Lung (tissue), 12 donors: ENCODE measurements around the gene TENM4. TPM values are rescaled to one million over a fixed set of nuclear protein-coding genes. Genes with fewer than 3 reads are reported as not detected.

ENCODE experiments used
- ATAC-seq: fragments of 200-7000 bp; cut with Tn5 transposase; one replicate; pipeline ENCODE4 v1.9.1; 2020; ENCODE audit warnings: moderate number of reproducible peaks; ENCODE audit not compliant: insufficient read depth, low FRiP score
- DNase-seq, 3 donors: peaks; one replicate each; pipeline ENCODE4 v3.0.0-alpha.2; 2013 to 2017
- H3K27ac ChIP-seq, 2 donors: one replicate each; pipeline ENCODE4 v1.5.1; 2013; ENCODE audit warnings: mild to moderate bottlenecking in 2 of 2, moderate library complexity in 2 of 2, control low read depth in 1 of 2, inconsistent platforms in 1 of 2, low read depth in 1 of 2, low read length in 1 of 2
- H3K27me3 ChIP-seq, 3 donors: one replicate each; pipeline ENCODE4 v1.5.1; 2013; ENCODE audit warnings: low read length in 2 of 3; ENCODE audit not compliant: control insufficient read depth in 3 of 3, insufficient read depth in 3 of 3
- H3K36me3 ChIP-seq, 4 donors: one replicate each; pipeline ENCODE4 v1.5.1; 2013; ENCODE audit warnings: low read length in 4 of 4, mild to moderate bottlenecking in 1 of 4, moderate library complexity in 1 of 4; ENCODE audit not compliant: control insufficient read depth in 4 of 4, insufficient read depth in 4 of 4
- H3K4me1 ChIP-seq, 5 donors: one replicate each; pipeline ENCODE4 v1.5.1; 2013; ENCODE audit warnings: low read length in 5 of 5, mild to moderate bottlenecking in 2 of 5, moderate library complexity in 1 of 5; ENCODE audit not compliant: control insufficient read depth in 5 of 5, insufficient read depth in 5 of 5
- H3K4me3 ChIP-seq: one replicate; pipeline ENCODE4 v1.5.1; 2013; ENCODE audit warnings: mild to moderate bottlenecking, control low read depth, moderate library complexity
- H3K9ac ChIP-seq, 2 donors: one replicate each; pipeline ENCODE4 v1.5.1; 2013; ENCODE audit warnings: low read length in 2 of 2, control low read depth in 1 of 2; ENCODE audit not compliant: insufficient read depth in 1 of 2
- H3K9me3 ChIP-seq, 4 donors: one replicate each; pipeline ENCODE4 v1.5.1; 2013; ENCODE audit warnings: low read length in 3 of 4, mild to moderate bottlenecking in 1 of 4, moderate library complexity in 1 of 4; ENCODE audit not compliant: control insufficient read depth in 4 of 4, insufficient read depth in 3 of 4
- WGBS, 2 donors: extraction: QIAGEN DNeasy Blood & Tissue Kit; methylation state at CpG; one replicate each; pipeline ENCODE4 v1.1.7; 2013; 5-methylcytosine and 5-hydroxymethylcytosine counted together
- polyA plus RNA-seq, 2 donors: library from polyadenylated mRNA; stranded (reverse); fragments of 200-250 nt; gene quantifications; one replicate each; pipeline ENCODE4 v1.2.1, GENCODE V29; 2013
- total RNA-seq, 2 donors: library from RNA; depleted of rRNA in 1 of 2; stranded (reverse); fragments of >200 nt in 1 of 2; gene quantifications; one replicate each; pipeline ENCODE4 v1.2.1, GENCODE V29; 2014 to 2021
- TF ChIP-seq, protein P1 (sequence below): IDR thresholded peaks from 2 replicates; pipeline ENCODE4 v1.5.1; 2012; ENCODE audit warnings: mild to moderate bottlenecking; ENCODE audit errors: control extremely low read depth, extremely low read depth
- donor health status: control.
- donor health status: control.
- donor health status: Bipolar disorder and iron deficiency.
- donor health status: healthy.
- donor health status: DM: yes; HTN: yes; CAD: no.

The TENM4 gene
- total and polyA plus RNA-seq, 4 donors, result 0.28 to 16.4 (median 3.2) TPM

DNA sequence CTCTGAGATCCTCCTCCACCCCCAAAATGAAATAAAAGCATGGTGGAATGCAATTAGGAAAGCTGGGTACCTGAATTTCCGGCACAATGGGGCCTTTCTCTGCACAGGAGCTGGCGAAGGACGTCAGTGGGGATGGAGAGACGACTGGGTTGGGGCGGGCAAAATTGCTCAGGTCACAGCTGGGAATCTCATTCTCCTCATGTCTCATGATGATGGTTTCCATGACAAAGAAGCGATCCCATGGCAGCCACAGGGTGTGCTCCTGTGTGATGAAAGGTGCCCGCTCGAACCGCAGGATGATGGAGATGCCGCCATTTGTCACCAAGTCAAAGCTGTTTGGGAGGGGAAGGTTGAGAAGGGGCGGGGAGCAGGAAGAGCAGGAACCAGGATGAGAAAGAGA, 708.6 kb downstream of the TENM4 start:
- WGBS, 2 donors, result 90 to 92% methylated on average over 11 of the region's 11 CpGs
- Histone ChIP-seq H3K4me1 (peaks cover 0 to 7% (median 0%) of the 10 kb centered on the region in 5 donors), H3K36me3 (no peaks in the 10 kb centered on the region), H3K4me3 (no peak overlapping the region), H3K27ac (no peak overlapping the region), H3K9ac (no peak overlapping the region), H3K9me3 (no peaks in the 10 kb centered on the region), H3K27me3 (no peaks in the 10 kb centered on the region)
- TF ChIP-seq, protein P1, sequence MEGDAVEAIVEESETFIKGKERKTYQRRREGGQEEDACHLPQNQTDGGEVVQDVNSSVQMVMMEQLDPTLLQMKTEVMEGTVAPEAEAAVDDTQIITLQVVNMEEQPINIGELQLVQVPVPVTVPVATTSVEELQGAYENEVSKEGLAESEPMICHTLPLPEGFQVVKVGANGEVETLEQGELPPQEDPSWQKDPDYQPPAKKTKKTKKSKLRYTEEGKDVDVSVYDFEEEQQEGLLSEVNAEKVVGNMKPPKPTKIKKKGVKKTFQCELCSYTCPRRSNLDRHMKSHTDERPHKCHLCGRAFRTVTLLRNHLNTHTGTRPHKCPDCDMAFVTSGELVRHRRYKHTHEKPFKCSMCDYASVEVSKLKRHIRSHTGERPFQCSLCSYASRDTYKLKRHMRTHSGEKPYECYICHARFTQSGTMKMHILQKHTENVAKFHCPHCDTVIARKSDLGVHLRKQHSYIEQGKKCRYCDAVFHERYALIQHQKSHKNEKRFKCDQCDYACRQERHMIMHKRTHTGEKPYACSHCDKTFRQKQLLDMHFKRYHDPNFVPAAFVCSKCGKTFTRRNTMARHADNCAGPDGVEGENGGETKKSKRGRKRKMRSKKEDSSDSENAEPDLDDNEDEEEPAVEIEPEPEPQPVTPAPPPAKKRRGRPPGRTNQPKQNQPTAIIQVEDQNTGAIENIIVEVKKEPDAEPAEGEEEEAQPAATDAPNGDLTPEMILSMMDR, result no peak
- no peak for DNase-seq
- no peak for ATAC-seq

GRCh38 chr11:78731027-78731426, 709.8 kb downstream of the TENM4 start:
- Histone ChIP-seq H3K9ac (no peak overlapping the region), H3K4me1 (peaks cover 0 to 7% (median 0%) of the 10 kb centered on the region in 5 donors), H3K27ac (no peak overlapping the region), H3K27me3 (no peaks in the 10 kb centered on the region), H3K9me3 (no peaks in the 10 kb centered on the region), H3K4me3 (no peak overlapping the region), H3K36me3 (no peaks in the 10 kb centered on the region)
- DNase-seq (peak in 2 of 3 donors; percentile 22 to 28), ATAC-seq (no peak)
- TF ChIP-seq, protein P1, result no peak
- WGBS, 2 donors, result 57 to 80% methylated on average over 5 of the region's 5 CpGs

DNA sequence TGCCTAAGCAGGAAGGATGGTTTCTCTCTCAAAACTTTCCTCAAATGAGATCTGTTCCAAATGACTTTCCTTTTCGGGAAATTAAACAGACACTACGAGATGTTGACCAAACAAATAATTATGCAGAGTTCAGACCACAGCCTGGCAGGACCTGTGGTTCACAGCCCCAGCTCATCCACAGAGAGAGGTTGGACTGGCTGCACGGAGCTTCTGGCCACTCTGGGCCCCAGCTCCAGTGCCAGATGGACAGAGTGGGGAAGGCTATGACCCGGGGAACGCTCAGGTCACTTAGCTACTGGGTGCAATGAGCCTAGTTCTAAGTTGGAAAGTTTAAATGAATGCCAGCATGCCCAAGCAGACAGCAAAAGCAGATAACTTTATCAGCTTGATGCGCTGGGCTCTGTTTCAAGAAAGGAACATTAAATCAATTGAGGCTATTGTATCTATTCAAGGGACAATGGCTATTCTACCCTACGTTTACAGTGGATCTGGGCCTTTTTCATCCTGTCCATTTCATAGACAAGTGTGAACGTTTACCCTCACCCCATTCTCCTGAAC, 710.5 kb downstream of the TENM4 start:
- Histone ChIP-seq H3K4me3 (no peak overlapping the region), H3K36me3 (no peaks in the 10 kb centered on the region), H3K4me1 (peaks cover 0 to 7% (median 0%) of the 10 kb centered on the region in 5 donors), H3K9me3 (no peaks in the 10 kb centered on the region), H3K27ac (no peak overlapping the region), H3K9ac (no peak overlapping the region), H3K27me3 (no peaks in the 10 kb centered on the region)
- 72% methylated on average over 8 of the region's 8 CpGs for whole genome bisulfite sequencing, 2 donors
- TF ChIP-seq, protein P1, result no peak
- no peak for ATAC-seq
- DNase-seq, result no peak

DNA sequence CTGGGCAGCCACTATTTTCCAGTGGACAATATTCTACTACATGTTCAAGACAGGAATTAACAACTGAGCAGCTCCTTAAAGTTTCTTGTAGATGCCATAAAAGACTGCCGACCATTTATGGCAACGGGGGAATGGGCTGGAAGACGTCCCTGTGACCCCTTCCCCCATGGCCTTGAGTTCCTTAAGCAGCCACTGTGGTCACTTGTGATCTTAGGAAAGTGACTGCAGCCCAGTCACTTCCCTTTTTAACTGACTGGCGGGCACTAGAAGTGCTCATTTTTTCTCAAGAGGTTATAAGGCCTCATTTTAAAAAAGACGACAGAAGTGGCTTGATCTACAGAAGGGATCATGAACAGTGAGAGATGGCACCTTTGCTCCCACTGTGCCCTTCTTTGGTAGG, 713.0 kb downstream of the TENM4 start:
- Histone ChIP-seq H3K27ac (no peak overlapping the region), H3K27me3 (no peaks in the 10 kb centered on the region), H3K4me3 (no peak overlapping the region), H3K9ac (no peak overlapping the region), H3K9me3 (no peaks in the 10 kb centered on the region), H3K36me3 (no peaks in the 10 kb centered on the region), H3K4me1 (peaks cover 0 to 7% (median 0%) of the 10 kb centered on the region in 5 donors)
- no peak for ATAC-seq
- 30 to 46% methylated on average over 5 of the region's 5 CpGs for WGBS, 2 donors
- TF ChIP-seq, protein P1, result no peak
- DNase-seq, result no peak
